Stimulated activated CD4-positive, alpha-beta T cell treated with anti-CD3 and anti-CD28 coated beads, Interleukin-1b, Interleukin-23, amount 100 ng/mL, for 24 hours (primary cell): ENCODE results near the gene SMARCD1.

Source experiments
- DNase-seq, 4 experiments: peaks; one replicate each; pipeline ENCODE4 v3.0.0-alpha.2; 2020; ENCODE audit warnings: low read depth in 4 of 4, low spot score in 1 of 4

Gene SMARCD1

GRCh38 chr12:50084775-50085614 is at the start of gene SMARCD1:
Gene SMARCD1, plus strand, starts transcription at chr12:50085342. Its CDS starts 28 bp downstream, at chr12:50085370.
- DNase-seq = peak; percentile 53 to 85 (median 68)

GRCh38 chr12:50038336-50038735 is 46.8 kb upstream of the SMARCD1 start:
- no peak for DNase-seq

GRCh38 chr12:50039151-50039835 is 45.8 kb upstream of the SMARCD1 start:
- peak; percentile 83 to 89 (median 86) for DNase-seq

- no peak for DNase-seq
Measured at GRCh38 chr12:50040657-50041056, 44.5 kb upstream of the SMARCD1 start.

GRCh38 chr12:50041062-50041860 is 43.9 kb upstream of the SMARCD1 start:
- no peak for DNase-seq

GRCh38 chr12:50041962-50042361 is 43.2 kb upstream of the SMARCD1 start:
- no peak for DNase-seq

- no peak for DNase-seq
Measured at GRCh38 chr12:50042693-50043092, 42.4 kb upstream of the SMARCD1 start.

GRCh38 chr12:50043308-50043707 is 41.8 kb upstream of the SMARCD1 start:
- DNase-seq = no peak

- DNase-seq = no peak
Measured at GRCh38 chr12:50043854-50044253, 41.3 kb upstream of the SMARCD1 start.

GRCh38 chr12:50047693-50048250 is 37.4 kb upstream of the SMARCD1 start:
- no peak for DNase-seq

GRCh38 chr12:50049254-50050118 is 35.7 kb upstream of the SMARCD1 start:
- DNase-seq = no peak

- DNase-seq = no peak
Measured at GRCh38 chr12:50050119-50050385, 35.1 kb upstream of the SMARCD1 start.

- DNase-seq = no peak
Measured at GRCh38 chr12:50050410-50051098, 34.6 kb upstream of the SMARCD1 start.

- no peak for DNase-seq
Measured at GRCh38 chr12:50051101-50051806, 33.9 kb upstream of the SMARCD1 start.

GRCh38 chr12:50052544-50052943 is 32.6 kb upstream of the SMARCD1 start:
- no peak for DNase-seq

- DNase-seq = no peak
Measured at GRCh38 chr12:50052964-50053363, 32.2 kb upstream of the SMARCD1 start.

- DNase-seq = no peak
Measured at GRCh38 chr12:50053583-50053982, 31.6 kb upstream of the SMARCD1 start.

GRCh38 chr12:50055831-50056638 is 29.1 kb upstream of the SMARCD1 start:
- peak in 2 of 4 experiments; percentile 43 to 54 for DNase-seq

- no peak for DNase-seq
Measured at GRCh38 chr12:50056639-50056976, 28.5 kb upstream of the SMARCD1 start.
